ENCODE data around the gene ADNP2. TPM values are rescaled to one million over a fixed set of nuclear protein-coding genes. Genes with fewer than 3 reads are reported as not detected.

ADNP2 gene
- total and polyA plus RNA-seq, 2 of the 4 experiments (the other 2 are of a cell fraction): 5.6 to 18.3 TPM

GRCh38 chr18:80126797-80127196 lies 17.7 kb downstream of the ADNP2 start:
- H3K4me2 ChIP-seq (ENCODE audit: low read depth, low read length): no peak overlapping the region
- no peak overlapping the region for H2AK9ac ChIP-seq (replicated peaks; ENCODE audit: low read depth, low read length, poor library complexity)
- dilution Hi-C loops (cut with HindIII; ENCODE audit: low sequenced_read_pairs, unreplicated experiment): no loop called here
- no peak overlapping the region for H3K56ac ChIP-seq (ENCODE audit: extremely low read depth, insufficient read depth, low read length)
- no peak overlapping the region for H3K27ac ChIP-seq (ENCODE audit: insufficient read depth, low read length)
- H3K4ac ChIP-seq (ENCODE audit: low read depth, low read length): no peak overlapping the region
- peaks cover 18 to 60% of the 10 kb centered on the region in 2 experiments for H3K79me1 ChIP-seq (ENCODE audit: low read depth in 1 of 2, low read length in 2 of 2)
- no peak for DNase-seq
- no peak overlapping the region for H2AFZ ChIP-seq (replicated peaks; ENCODE audit: low read length, poor library complexity)
- no peak for ATAC-seq (ENCODE audit: low read depth)
- intact Hi-C loops (cut with micrococcal nuclease): no loop called here
- no peak overlapping the region for H3K18ac ChIP-seq (ENCODE audit: low read depth, low read length)
- no peak overlapping the region for H2AK5ac ChIP-seq (ENCODE audit: low read depth, low read length)
- no peak overlapping the region for H3K23ac ChIP-seq (ENCODE audit: low read depth, low read length)
- H3K4me3 ChIP-seq (ENCODE audit: insufficient read depth, low read depth, low read length): no peak overlapping the region
- H4K20me1 ChIP-seq (ENCODE audit: insufficient read depth, low read length): peaks cover 9% of the 10 kb centered on the region
- H3K4me1 ChIP-seq (ENCODE audit: control insufficient read depth, insufficient read depth, low read length): peaks cover 2% of the 10 kb centered on the region; the same call in 1 of the 2 replicates
- no peak overlapping the region for H2BK20ac ChIP-seq (ENCODE audit: low read depth, low read length)
- H3K14ac ChIP-seq (replicated peaks; ENCODE audit: low read depth, low read length): no peak overlapping the region
- no peaks in the 10 kb centered on the region; the same call in 1 of the 2 replicates for H3K9me3 ChIP-seq (ENCODE audit: control insufficient read depth, insufficient read depth, low read length)
- no CpG with 5 or more reads among the region's 9 CpGs for WGBS, 2 experiments (ENCODE audit: extremely low coverage in 2 of 2, insufficient read length in 1 of 2)
- TF ChIP-seq NFE2L2 (IDR thresholded peaks at IDR 0.05; ENCODE audit: low read depth, low read length) (no peak), USF2 (IDR thresholded peaks at IDR 0.05; ENCODE audit: low read depth, low read length) (no peak), BHLHE40 (IDR thresholded peaks at IDR 0.05; ENCODE audit: low read depth, low read length) (no peak), RCOR1 (IDR thresholded peaks at IDR 0.05; ENCODE audit: insufficient replicate concordance, low read length) (no peak), RAD21 (IDR thresholded peaks at IDR 0.05; ENCODE audit: low read length) (no peak)
- H4K8ac ChIP-seq (ENCODE audit: low read depth in 2 of 2, low read length in 2 of 2): no peak overlapping the region
- H3K36me3 ChIP-seq (ENCODE audit: control insufficient read depth, insufficient read depth, low read length): peaks cover 4% of the 10 kb centered on the region
- no peak overlapping the region for H4K5ac ChIP-seq (ENCODE audit: low read depth, low read length)
- H2BK15ac ChIP-seq (ENCODE audit: low read depth, low read length): no peak overlapping the region
- H2BK5ac ChIP-seq (ENCODE audit: low read depth, low read length, poor library complexity, severe bottlenecking): no peak overlapping the region
- no peak overlapping the region for H4K91ac ChIP-seq (ENCODE audit: insufficient read depth, low read depth, low read length)
- no peaks in the 10 kb centered on the region for H3K27me3 ChIP-seq (ENCODE audit: control insufficient read depth, insufficient read depth, low read length)
- no peak overlapping the region for H3K9ac ChIP-seq (ENCODE audit: low read depth, low read length)
- in situ Hi-C loops (cut with MboI; ENCODE audit: low sequenced_read_pairs): no loop called here
- no TSS peak for BruUV-seq (replicated peaks)
- ChIA-PET CTCF (no interaction called here), POLR2A (ENCODE audit: unreplicated experiment) (interaction anchor here (0.6 kb wide), 1 partner anchor 10 kb away, joined by 3 read pairs; no protein-coding TSS in a partner anchor)
- H2BK120ac ChIP-seq (ENCODE audit: low read depth, low read length): no peak overlapping the region
- H3K9me1 ChIP-seq (ENCODE audit: insufficient read depth, low read length): peaks cover 4% of the 10 kb centered on the region; the same call in 1 of the 2 replicates

Measured in IMR-90 (cell line).